Activated naive CD8-positive, alpha-beta T cell treated with anti-CD3 and anti-CD28 coated beads, Interleukin-2, amount 10 ng/mL, durations not matched to agents 7 days and 5 days (primary cell): ENCODE measurements around the gene MAPK8. TPM values are rescaled to one million over a fixed set of nuclear protein-coding genes. Genes with fewer than 3 reads are reported as not detected.

Experiments used
- ATAC-seq: fragments of 150-1000 bp; cut with Tn5 transposase; one replicate; pipeline ENCODE4 v1.10.0; 2021; ENCODE audit warnings: low read depth, moderate library complexity
- POLR2A ChIA-PET: fragments of 350-600 bp; sonication (Branson Sonifier 250); formaldehyde crosslinking; loops from one replicate; lab custom pipeline; 2021; ENCODE audit warnings: antibody characterized with exemption; lab: Charles Lee
- DNase-seq: peaks from one replicate; pipeline ENCODE4 v3.0.0; 2021
- H3K27ac Mint-ChIP-seq: one replicate; pipeline ENCODE4 v1.8.0; 2022; ENCODE audit warnings: mild to moderate bottlenecking, mixed read lengths
- H3K27me3 Mint-ChIP-seq: one replicate; pipeline ENCODE4 v1.8.0; 2022; ENCODE audit warnings: mild to moderate bottlenecking, moderate library complexity, mixed read lengths
- H3K36me3 Mint-ChIP-seq: one replicate; pipeline ENCODE4 v1.8.0; 2021; ENCODE audit warnings: mild to moderate bottlenecking, mixed read lengths
- H3K4me1 Mint-ChIP-seq: one replicate; pipeline ENCODE4 v1.8.0; 2021; ENCODE audit warnings: mixed read lengths
- H3K4me3 Mint-ChIP-seq: one replicate; pipeline ENCODE4 v1.8.0; 2022; ENCODE audit warnings: mild to moderate bottlenecking, moderate library complexity, mixed read lengths
- H3K9me3 Mint-ChIP-seq: one replicate; pipeline ENCODE4 v1.8.0; 2021; ENCODE audit warnings: mixed read lengths
- total RNA-seq, 2 experiments: library from RNA; stranded (reverse); gene quantifications; one replicate each; pipeline ENCODE4 v1.2.3, GENCODE V29; 2021

The MAPK8 gene
- total RNA-seq, 2 experiments from 2014 or later = 32.7 to 34.5 TPM

DNA sequence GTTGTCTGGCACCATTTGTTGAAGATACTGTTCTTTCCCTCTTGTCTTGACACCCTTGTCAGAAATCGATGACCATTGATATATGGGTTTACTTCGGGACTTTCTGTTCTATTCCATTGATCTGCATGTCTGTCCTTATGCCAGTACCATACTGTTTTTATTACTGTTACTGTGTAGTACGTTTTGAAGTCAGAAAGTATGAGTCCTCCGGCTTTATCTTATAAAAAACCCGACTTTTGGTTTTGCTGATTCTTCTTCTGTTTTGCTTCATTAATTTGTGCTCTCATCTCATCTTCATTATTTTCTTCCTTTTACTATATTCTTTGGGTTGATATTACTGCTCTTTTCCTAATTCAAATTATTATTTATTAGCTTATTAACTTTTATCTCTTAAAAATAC, 52.4 kb downstream of the MAPK8 start:
- H3K9me3 Mint-ChIP-seq = peaks cover 4% of the 10 kb centered on the region
- POLR2A ChIA-PET = no interaction called here
- no peak overlapping the region for H3K27ac Mint-ChIP-seq
- no peak overlapping the region for H3K4me3 Mint-ChIP-seq
- DNase-seq (no peak), ATAC-seq (no peak)
- peaks cover 3% of the 10 kb centered on the region for H3K4me1 Mint-ChIP-seq
- H3K36me3 Mint-ChIP-seq = peaks cover 3% of the 10 kb centered on the region
- H3K27me3 Mint-ChIP-seq = no peaks in the 10 kb centered on the region

DNA sequence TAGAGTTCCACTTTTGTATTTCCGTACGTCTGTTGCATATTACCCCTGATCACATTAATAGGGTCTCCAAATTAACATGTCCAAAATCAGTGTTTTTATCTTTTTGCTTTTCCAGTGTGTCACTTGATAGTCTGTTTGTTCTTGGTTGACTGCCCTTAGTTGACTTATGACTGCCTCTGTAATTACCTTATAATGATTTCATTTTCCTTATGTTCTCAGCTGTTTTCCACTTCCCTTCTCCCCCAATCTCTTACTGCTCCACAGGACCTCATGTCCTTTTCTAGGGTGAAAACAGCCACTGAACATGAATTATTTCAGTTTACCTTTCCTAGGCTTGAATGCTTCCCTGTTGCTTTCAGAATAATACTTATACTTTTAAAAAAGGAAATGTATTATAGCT, 54.7 kb downstream of the MAPK8 start:
- no peak overlapping the region for H3K27ac Mint-ChIP-seq
- ATAC-seq (no peak), DNase-seq (no peak)
- POLR2A ChIA-PET = interaction anchor here (1.0 kb wide), 1 partner anchor 133 kb away, joined by 3 read pairs; no protein-coding TSS in a partner anchor
- H3K36me3 Mint-ChIP-seq = peaks cover 3% of the 10 kb centered on the region
- H3K27me3 Mint-ChIP-seq = no peaks in the 10 kb centered on the region
- H3K4me1 Mint-ChIP-seq = peaks cover 3% of the 10 kb centered on the region
- peaks cover 2% of the 10 kb centered on the region for H3K9me3 Mint-ChIP-seq
- no peak overlapping the region for H3K4me3 Mint-ChIP-seq

DNA sequence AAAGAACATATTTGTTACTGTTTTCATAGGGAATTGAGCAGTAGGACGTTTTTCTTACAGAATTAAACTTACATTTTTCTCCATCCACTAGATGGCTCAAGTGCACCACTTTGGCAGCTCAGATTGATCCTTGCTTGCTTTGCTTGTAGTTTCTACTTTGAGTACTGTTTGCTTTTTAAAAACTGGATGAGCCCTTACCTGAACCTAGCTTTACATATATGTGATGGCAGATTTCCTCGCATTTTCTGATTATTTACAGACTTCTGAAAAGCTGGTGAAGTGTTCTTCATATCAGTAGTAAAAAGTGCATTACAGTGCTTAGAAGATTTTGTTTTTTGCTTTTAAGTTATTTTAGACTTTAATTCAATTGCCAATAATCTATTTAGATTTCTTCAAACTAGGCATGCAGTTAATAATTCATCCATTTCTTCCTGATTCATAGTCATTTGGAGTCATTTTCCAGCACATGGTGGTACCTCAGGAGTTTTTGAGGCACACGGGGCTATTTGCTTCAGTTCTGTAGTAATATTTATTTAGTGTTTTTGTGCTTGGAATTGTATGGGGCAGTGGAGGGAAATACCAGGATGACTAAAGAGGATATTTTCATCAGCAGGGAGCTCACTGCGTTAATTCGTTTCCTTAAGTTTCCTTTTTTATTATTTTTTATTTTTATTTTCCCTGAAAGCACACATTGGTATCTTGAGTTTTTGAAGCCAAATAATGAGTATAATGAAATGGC, 57.3 kb downstream of the MAPK8 start:
- peaks cover 1% of the 10 kb centered on the region for H3K4me1 Mint-ChIP-seq
- H3K9me3 Mint-ChIP-seq = no peaks in the 10 kb centered on the region
- DNase-seq (no peak), ATAC-seq (no peak)
- H3K4me3 Mint-ChIP-seq = no peak overlapping the region
- no peaks in the 10 kb centered on the region for H3K27me3 Mint-ChIP-seq
- no peak overlapping the region for H3K27ac Mint-ChIP-seq
- no peaks in the 10 kb centered on the region for H3K36me3 Mint-ChIP-seq
- POLR2A ChIA-PET = no interaction called here

DNA sequence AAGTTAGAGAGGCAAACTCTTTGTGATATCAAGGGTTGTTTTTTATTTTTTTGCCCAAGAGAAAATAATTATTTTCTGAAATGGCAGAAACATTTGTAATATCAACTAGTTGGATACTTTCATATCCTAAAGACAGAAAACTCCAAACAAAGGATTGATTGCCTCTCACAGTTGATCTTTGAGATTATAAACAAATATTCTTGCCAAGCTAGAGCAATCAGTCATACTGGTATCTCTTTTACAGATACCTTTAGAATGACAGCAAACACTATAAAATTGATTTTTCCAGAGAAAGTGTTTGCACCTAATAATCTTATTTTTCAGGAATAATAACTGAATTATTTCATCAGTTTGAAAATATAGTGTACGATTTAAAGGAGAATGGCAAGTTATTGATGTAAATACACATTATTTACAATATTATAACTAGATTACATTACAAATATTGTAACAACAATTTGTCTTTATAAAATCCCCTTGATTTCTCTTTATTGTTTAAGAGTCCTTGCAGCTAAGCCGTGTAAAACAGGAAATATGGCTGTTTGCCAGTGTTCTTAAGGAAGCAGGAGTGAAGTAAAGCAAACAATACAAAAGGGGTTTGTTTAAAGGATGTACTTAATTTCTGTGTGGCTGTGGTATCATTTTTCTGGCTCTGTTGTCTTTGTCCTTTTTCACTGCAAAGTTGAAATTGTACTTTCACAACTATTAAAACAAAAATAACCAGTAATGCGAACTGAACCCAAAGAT, 58.4 kb downstream of the MAPK8 start:
- Mint-ChIP-seq H3K4me1 (peaks cover 1% of the 10 kb centered on the region), H3K9me3 (no peaks in the 10 kb centered on the region), H3K4me3 (no peak overlapping the region), H3K36me3 (no peaks in the 10 kb centered on the region), H3K27ac (no peak overlapping the region), H3K27me3 (no peaks in the 10 kb centered on the region)
- DNase-seq = no peak
- ATAC-seq = no peak
- POLR2A ChIA-PET = no interaction called here

DNA sequence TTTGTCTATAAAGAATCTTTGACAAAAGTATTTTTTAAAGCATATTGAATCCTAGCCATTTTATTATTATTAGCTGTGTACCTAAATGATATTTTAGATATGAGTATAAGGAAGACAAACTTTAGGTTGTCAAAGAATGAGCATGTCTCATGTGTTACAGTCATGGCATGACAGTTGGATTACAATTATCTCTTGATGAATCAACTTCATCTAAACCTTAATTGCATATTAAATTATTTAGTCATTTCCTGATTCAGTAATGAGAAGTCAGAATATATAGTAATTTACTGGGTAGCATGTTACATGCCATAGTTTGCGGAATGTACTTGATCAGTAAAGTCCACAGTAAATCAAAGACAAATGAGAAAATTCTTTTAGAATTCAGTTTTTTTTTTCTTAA, 59.2 kb downstream of the MAPK8 start:
- Mint-ChIP-seq H3K36me3 (no peaks in the 10 kb centered on the region), H3K9me3 (no peaks in the 10 kb centered on the region), H3K27me3 (no peaks in the 10 kb centered on the region), H3K27ac (no peak overlapping the region), H3K4me3 (no peak overlapping the region), H3K4me1 (peaks cover 1% of the 10 kb centered on the region)
- ATAC-seq = no peak
- DNase-seq = no peak
- POLR2A ChIA-PET = no interaction called here

DNA sequence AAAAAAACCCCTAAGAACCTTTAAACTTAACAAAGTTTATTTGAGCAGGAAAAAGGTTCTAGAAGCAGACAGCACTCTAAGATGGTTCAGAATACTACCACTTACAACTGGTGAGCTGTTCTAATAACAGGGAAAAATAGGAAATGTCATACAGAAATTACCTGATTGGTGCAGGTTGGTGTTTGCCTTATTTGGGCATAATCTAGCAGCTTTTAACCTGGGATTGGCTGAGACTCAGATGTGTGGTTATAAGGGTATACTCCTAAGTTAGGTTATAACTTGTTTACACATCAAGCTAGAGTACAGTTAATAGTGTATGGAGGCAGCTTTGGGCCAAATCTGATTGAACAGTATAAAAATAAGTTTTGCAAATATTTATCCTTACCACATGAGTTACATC, 59.8 kb downstream of the MAPK8 start:
- H3K4me1 Mint-ChIP-seq = peaks cover 1% of the 10 kb centered on the region
- H3K27me3 Mint-ChIP-seq = no peaks in the 10 kb centered on the region
- ATAC-seq = no peak
- DNase-seq = no peak
- POLR2A ChIA-PET = no interaction called here
- H3K36me3 Mint-ChIP-seq = no peaks in the 10 kb centered on the region
- no peak overlapping the region for H3K27ac Mint-ChIP-seq
- no peak overlapping the region for H3K4me3 Mint-ChIP-seq
- no peaks in the 10 kb centered on the region for H3K9me3 Mint-ChIP-seq

DNA sequence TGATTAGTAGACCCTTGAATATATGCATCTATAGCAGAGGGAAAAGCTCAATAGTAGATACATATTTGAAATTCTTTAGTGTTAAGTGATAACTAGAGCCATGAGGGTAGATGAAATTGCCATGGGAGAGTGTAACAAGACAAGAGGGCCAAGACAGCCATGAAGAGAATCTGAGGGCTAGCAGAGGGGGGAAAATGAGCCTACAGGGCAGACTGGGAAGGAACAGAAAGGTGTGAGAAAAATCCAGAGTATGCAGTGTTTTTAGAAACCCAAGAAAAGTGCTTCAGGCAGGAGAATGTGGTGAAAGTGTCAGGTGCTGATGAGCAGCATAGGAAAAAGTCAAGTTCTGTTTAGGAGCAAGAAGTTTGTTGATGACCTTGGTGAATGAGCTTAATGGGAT, 63.0 kb downstream of the MAPK8 start:
- POLR2A ChIA-PET = no interaction called here
- Mint-ChIP-seq H3K9me3 (peaks cover 5% of the 10 kb centered on the region), H3K4me3 (no peak overlapping the region)

DNA sequence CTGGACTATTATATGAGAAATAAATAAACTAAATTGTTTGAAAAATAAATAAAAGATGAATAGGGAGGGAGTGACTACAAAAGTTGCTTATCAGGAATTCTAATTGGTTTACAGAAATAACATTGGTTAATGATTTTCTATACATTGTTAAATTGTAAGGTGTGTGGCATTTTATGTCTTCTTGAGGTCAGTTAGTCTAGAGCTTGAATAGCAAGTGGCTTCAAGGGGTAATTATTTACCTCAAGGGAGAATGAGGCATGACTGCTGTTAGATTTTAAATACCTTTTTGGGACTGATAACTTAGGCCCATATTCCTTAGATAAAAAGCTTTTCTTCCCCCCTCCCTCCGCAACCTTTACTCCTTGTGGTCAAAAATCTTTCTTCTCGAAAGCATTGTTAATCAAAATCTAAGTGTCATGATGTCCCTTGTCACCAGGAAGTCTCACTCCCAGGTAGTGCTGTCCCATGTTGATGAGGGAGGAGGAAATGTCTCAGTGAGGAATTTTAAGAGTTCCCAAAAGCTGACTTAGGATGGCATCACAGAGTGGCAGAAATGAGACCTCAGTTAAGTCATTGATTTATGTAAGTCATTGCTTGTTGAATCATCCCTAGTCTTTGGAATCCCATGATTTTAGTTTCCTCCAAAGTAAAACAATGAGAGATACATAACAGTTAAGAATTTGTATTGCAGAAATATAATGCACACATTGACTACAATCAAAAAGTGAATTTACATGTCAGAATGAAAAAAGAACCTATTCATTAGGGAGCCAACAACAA, 71.5 kb downstream of the MAPK8 start:
- H3K9me3 Mint-ChIP-seq = peaks cover 6% of the 10 kb centered on the region
- no peaks in the 10 kb centered on the region for H3K27me3 Mint-ChIP-seq
- POLR2A ChIA-PET = no interaction called here
- no peak overlapping the region for H3K27ac Mint-ChIP-seq
- peaks cover 7% of the 10 kb centered on the region for H3K36me3 Mint-ChIP-seq
- no peak overlapping the region for H3K4me3 Mint-ChIP-seq
- DNase-seq = no peak
- no peak for ATAC-seq
- no peaks in the 10 kb centered on the region for H3K4me1 Mint-ChIP-seq

More for the DNA sequence above, 63.0 kb downstream of the MAPK8 start:
- DNase-seq = no peak
- no peaks in the 10 kb centered on the region for H3K4me1 Mint-ChIP-seq
- no peak for ATAC-seq
- H3K27ac Mint-ChIP-seq = no peak overlapping the region
- no peaks in the 10 kb centered on the region for H3K27me3 Mint-ChIP-seq
- H3K36me3 Mint-ChIP-seq = no peaks in the 10 kb centered on the region

DNA sequence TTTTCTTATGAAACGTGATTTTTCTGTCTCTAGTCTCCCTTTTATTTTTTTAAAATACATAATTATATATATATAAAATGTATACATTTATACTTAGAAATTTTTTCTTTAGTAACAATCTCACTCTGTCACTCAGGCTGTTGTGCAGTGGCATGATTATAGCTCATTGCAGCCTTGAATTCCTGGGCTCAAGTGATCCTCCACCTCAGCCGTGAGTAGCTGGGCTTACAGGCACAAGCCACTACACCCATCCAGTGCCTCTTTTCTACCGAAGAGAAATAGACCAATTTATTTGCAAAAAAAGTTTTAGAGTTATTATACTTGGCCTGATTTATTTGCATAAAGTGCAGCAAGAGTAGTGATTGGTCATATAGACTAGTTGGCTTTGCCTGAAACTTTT, 72.2 kb downstream of the MAPK8 start:
- Mint-ChIP-seq H3K4me1 (no peaks in the 10 kb centered on the region), H3K36me3 (peaks cover 7% of the 10 kb centered on the region), H3K27me3 (no peaks in the 10 kb centered on the region), H3K27ac (no peak overlapping the region), H3K9me3 (peaks cover 4% of the 10 kb centered on the region), H3K4me3 (no peak overlapping the region)
- DNase-seq (no peak), ATAC-seq (no peak)
- POLR2A ChIA-PET = no interaction called here

DNA sequence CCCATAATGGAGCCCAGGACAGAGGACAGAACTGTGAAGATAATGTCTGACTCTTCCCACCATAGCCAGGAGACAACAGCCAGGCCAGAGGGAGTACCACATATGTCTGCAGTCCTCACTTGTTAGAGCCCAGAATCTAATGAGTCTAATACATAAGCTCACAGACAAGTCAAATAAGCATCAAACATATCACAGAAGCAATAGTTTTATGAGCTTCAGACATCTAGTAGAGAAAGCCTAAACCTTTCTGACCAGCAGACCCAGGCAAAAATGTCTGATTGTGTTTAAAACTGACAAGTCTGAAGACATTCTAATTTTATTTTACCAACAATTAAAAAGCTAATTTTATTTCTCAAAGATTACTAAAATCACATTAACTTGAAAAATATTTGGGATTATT, 75.5 kb downstream of the MAPK8 start:
- DNase-seq (no peak), ATAC-seq (no peak)
- POLR2A ChIA-PET = no interaction called here
- H3K4me1 Mint-ChIP-seq = no peaks in the 10 kb centered on the region
- H3K4me3 Mint-ChIP-seq = no peak overlapping the region
- H3K27me3 Mint-ChIP-seq = no peaks in the 10 kb centered on the region
- H3K9me3 Mint-ChIP-seq = no peaks in the 10 kb centered on the region
- H3K27ac Mint-ChIP-seq = no peak overlapping the region
- H3K36me3 Mint-ChIP-seq = peaks cover 4% of the 10 kb centered on the region

DNA sequence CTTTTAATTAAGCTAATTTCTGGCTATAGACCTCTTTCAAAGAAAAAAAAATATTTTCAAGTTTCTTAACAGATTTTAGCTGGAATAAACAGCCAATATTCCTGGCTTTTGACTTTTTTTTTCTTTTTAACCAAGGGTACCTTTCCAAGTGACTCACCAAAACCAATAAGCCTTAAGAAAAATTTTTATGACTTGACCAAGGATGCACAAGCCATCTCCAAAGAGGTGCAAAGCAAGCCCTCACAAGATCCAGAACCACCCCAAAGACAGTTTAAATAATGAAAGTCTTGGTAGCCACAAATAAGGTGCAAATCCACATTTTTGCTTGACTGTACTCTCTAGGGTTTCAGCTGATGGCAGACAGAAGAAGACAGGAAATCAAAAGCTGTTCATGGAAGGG, 76.5 kb downstream of the MAPK8 start:
- no peak for ATAC-seq
- no peaks in the 10 kb centered on the region for H3K4me1 Mint-ChIP-seq
- no peak for DNase-seq
- H3K27ac Mint-ChIP-seq = no peak overlapping the region
- H3K9me3 Mint-ChIP-seq = no peaks in the 10 kb centered on the region
- peaks cover 4% of the 10 kb centered on the region for H3K36me3 Mint-ChIP-seq
- H3K27me3 Mint-ChIP-seq = no peaks in the 10 kb centered on the region
- H3K4me3 Mint-ChIP-seq = no peak overlapping the region
- POLR2A ChIA-PET = no interaction called here

DNA sequence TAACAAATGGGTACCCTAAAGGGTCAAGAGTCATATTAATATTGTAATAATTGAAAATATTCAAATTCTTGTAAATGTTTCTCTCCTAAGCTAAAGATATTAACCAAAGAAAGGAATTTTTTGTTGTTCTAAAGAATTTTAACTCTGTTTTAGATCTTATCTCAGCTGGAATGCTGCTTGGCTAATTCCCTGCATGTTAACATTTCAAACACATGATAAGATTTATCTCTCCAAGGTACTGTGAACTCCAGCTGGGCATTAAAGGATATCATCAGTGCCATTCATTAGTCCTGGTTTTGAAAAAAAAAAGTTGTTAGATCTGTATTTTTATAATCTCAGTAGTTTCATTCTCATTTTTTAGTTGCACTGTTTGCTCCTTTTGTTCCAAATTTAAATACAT, 76.9 kb downstream of the MAPK8 start:
- H3K27me3 Mint-ChIP-seq = no peaks in the 10 kb centered on the region

DNA sequence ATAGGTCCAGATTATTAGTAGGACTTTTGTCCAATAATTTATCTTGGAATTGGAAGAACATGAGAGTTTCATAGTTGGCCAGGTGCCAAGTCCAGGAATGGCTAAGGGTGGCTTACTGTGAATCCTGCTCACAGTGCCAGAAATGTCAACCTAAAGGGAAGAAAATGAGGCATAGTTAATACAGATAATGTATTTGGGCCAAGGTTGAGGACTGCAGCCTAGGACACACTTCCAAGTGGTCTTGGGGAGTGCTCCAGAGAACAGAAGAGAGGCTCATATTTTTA, 78.2 kb downstream of the MAPK8 start:
- Mint-ChIP-seq H3K36me3 (peaks cover 7% of the 10 kb centered on the region), H3K4me1 (peaks cover 10% of the 10 kb centered on the region), H3K27me3 (no peaks in the 10 kb centered on the region), H3K9me3 (no peaks in the 10 kb centered on the region), H3K27ac (no peak overlapping the region), H3K4me3 (no peak overlapping the region)
- DNase-seq (no peak), ATAC-seq (no peak)
- POLR2A ChIA-PET = no interaction called here

More for the DNA sequence above, 76.9 kb downstream of the MAPK8 start:
- Mint-ChIP-seq H3K36me3 (peaks cover 4% of the 10 kb centered on the region), H3K4me1 (no peaks in the 10 kb centered on the region), H3K9me3 (no peaks in the 10 kb centered on the region), H3K4me3 (no peak overlapping the region), H3K27ac (no peak overlapping the region)
- POLR2A ChIA-PET = no interaction called here
- ATAC-seq (no peak), DNase-seq (no peak)

DNA sequence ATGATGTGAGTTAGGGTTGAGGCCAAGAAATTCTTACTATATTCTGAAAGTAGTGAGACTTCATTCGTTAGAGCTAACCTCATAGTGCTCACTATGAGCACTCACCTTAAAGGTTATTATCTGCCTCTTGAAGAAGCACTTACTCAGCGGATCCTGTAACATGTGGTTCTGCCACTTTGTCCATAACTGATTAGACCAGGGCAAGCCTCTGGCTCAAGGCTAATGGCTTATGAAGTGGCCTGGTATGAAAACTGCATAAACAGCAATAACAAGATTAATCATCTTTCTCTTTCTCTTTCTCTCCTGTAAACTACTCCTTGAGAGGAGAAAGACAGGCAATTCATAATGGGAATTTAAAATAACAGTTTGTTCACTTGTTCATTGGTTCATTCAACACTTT, 82.8 kb downstream of the MAPK8 start:
- DNase-seq = no peak
- no peak overlapping the region for H3K27ac Mint-ChIP-seq
- H3K9me3 Mint-ChIP-seq = no peaks in the 10 kb centered on the region
- POLR2A ChIA-PET = no interaction called here
- H3K4me1 Mint-ChIP-seq = peaks cover 38% of the 10 kb centered on the region
- no peak for ATAC-seq
- no peak overlapping the region for H3K4me3 Mint-ChIP-seq
- no peaks in the 10 kb centered on the region for H3K27me3 Mint-ChIP-seq
- peaks cover 7% of the 10 kb centered on the region for H3K36me3 Mint-ChIP-seq
